Muscle layer of colon (tissue), 2 donors: ENCODE data around the gene FAM20B.

Experiments used
- H3K27ac ChIP-seq: one replicate; pipeline ENCODE4 v1.7.0; 2013; ENCODE audit warnings: low read depth, mild to moderate bottlenecking, low read length, moderate library complexity
- H3K27me3 ChIP-seq, 2 donors: one replicate each; pipeline ENCODE4 v1.7.0; 2013; ENCODE audit warnings: low read length in 2 of 2, mild to moderate bottlenecking in 2 of 2; ENCODE audit not compliant: insufficient read depth in 2 of 2, control insufficient read depth in 1 of 2
- H3K36me3 ChIP-seq: one replicate; pipeline ENCODE4 v1.7.0; 2013; ENCODE audit warnings: mild to moderate bottlenecking, low read length; ENCODE audit not compliant: insufficient read depth
- H3K4me1 ChIP-seq: one replicate; pipeline ENCODE4 v1.7.0; 2013; ENCODE audit warnings: mild to moderate bottlenecking, low read length; ENCODE audit not compliant: insufficient read depth
- H3K4me3 ChIP-seq, 2 donors: one replicate each; pipeline ENCODE4 v1.7.0; 2013; ENCODE audit warnings: low read length in 2 of 2, low read depth in 1 of 2, mild to moderate bottlenecking in 1 of 2, moderate library complexity in 1 of 2
- H3K9ac ChIP-seq: one replicate; pipeline ENCODE4 v1.7.0; 2013; ENCODE audit warnings: low read length
- H3K9me3 ChIP-seq: one replicate; pipeline ENCODE4 v1.7.0; 2013; ENCODE audit warnings: mild to moderate bottlenecking, low read length
- donor health status: abdominal sarcoma.
- donor health status: Adenocarcinoma of cecum.

Gene FAM20B

GRCh38 chr1:179103999-179104398 lies 78.3 kb downstream of the FAM20B start:
- Histone ChIP-seq H3K27me3 (no peaks in the 10 kb centered on the region), H3K27ac (no peak overlapping the region), H3K9me3 (no peaks in the 10 kb centered on the region), H3K9ac (no peak overlapping the region), H3K36me3 (peaks cover 17% of the 10 kb centered on the region), H3K4me3 (no peak overlapping the region), H3K4me1 (no peaks in the 10 kb centered on the region)

DNA sequence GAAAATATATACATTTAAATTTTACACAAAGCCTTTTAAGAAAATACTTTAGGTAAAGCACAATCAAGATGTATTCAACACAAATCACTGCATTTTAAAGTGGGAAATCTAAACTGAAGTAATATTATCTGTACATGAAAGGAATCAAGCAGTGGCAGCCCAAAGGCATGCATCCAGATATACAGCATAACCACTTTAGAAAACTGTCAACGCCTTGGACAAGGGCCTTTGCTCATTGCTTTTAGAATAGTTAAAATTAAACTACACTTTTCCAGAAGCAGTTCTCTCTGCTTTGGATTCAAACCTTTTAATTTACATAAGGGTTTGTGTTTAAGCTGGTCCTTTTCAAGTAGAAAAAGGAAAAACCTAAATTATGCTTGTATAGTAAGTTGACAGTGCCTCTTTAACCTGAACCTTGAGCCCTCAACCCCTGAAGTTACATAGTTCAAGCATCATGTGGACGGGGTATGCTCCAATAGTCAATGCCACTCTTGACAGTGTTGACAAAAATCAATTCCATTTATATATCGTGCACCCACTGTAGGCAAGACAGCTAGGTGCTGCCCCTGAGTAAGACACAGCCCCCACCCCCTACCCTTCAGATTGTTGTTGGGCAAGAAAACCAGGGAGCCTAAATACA lies 79.0 kb downstream of the FAM20B start:
- Histone ChIP-seq H3K27me3 (no peaks in the 10 kb centered on the region), H3K9me3 (no peaks in the 10 kb centered on the region), H3K27ac (no peak overlapping the region), H3K9ac (no peak overlapping the region), H3K4me1 (no peaks in the 10 kb centered on the region), H3K4me3 (no peak overlapping the region), H3K36me3 (peaks cover 18% of the 10 kb centered on the region)

DNA sequence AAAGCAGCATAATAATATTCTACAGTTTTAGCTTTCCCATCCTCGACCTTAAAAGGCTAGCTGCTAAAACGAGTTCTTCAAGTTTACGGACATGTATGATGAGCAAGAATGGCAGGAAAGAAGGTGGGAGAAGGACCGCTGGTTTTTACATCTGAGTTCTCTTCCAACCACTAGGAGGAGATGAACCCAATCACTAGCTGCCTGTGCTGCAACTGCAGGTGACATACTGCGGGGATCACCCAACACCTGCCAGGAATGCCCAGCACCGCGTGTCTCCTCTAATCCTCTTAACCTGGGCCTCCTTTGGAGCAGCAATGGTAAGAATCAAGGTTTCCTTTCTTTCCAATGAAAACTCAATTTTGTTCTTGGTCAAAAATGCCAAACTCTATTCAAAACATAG lies 79.7 kb downstream of the FAM20B start:
- H3K27me3 ChIP-seq, result no peaks in the 10 kb centered on the region
- no peak overlapping the region for H3K27ac ChIP-seq
- no peaks in the 10 kb centered on the region for H3K9me3 ChIP-seq
- no peaks in the 10 kb centered on the region for H3K4me1 ChIP-seq
- H3K4me3 ChIP-seq, result no peak overlapping the region
- H3K9ac ChIP-seq, result no peak overlapping the region
- H3K36me3 ChIP-seq, result peaks cover 24% of the 10 kb centered on the region

DNA sequence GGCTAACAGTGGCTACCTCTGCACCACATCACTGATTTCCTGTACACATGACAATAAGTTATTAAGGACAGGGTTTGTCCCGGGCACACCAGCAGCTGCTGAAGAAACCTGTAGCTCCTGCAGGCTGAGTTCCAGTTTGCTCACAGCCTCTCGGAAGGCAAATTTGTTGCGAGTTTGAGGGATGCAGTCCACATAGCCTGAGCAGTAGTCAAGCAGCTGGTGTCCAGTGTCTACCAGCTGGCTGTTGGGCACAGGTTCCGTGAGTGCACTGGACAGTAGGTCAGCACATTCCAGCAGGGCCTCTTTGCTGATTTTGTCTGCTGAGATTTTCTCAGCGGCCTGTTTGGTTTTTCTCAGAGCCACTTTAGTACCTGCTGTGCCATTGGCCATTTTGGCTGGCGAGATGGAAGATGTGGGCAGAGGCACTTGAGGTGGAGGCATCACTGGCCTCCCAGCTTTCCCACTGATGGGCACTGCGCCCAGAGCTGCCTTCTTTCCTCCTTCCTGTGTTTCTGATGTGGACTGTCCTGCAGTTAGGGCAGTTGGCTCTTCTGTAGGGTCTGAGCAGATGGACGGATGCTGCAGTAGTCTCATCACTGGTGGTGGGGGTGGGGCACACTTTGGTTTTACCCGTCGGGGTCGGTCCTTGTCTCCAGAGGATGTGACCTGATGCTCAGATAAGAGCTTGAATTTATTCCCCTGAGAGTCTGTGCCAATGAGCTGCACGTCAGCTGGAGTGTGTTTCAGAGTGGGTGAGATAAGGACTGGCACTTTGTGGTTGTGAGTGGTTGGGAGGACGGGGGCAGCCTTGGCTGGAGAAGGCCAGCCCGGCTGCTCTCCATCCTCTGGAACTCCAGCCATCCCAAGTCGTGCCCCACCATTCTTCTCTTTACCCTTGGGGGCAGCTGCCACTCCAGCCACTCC lies 82.3 kb downstream of the FAM20B start:
- Histone ChIP-seq H3K4me3 (no peak overlapping the region), H3K36me3 (peaks cover 35% of the 10 kb centered on the region), H3K27ac (no peak overlapping the region), H3K4me1 (no peaks in the 10 kb centered on the region), H3K9me3 (no peaks in the 10 kb centered on the region), H3K27me3 (no peaks in the 10 kb centered on the region), H3K9ac (no peak overlapping the region)

DNA sequence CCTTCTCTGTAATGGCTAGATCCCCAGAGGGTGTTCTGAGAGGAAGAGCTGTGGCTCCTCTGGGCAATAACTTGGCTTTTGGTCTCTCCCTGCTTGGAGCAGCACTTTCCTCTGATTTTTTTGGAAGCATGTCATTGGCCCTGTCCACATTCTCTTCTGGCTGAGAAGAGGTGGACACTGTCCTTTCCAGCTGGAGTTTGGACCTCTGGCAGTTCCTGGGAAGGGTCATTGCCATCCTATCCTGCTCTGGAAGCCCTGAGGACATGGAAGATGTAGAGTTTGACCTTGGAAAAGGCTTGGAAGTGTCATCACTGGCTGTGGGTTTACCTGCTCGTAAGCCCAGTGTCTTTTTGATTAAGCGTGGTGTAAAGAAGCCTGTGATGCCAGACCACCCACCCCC lies 83.0 kb downstream of the FAM20B start:
- Histone ChIP-seq H3K9me3 (no peaks in the 10 kb centered on the region), H3K27ac (no peak overlapping the region), H3K27me3 (no peaks in the 10 kb centered on the region), H3K36me3 (peaks cover 40% of the 10 kb centered on the region), H3K4me3 (no peak overlapping the region), H3K9ac (no peak overlapping the region), H3K4me1 (no peaks in the 10 kb centered on the region)

- Histone ChIP-seq H3K9me3 (no peaks in the 10 kb centered on the region), H3K27me3 (no peaks in the 10 kb centered on the region), H3K4me3 (no peak overlapping the region), H3K36me3 (peaks cover 31% of the 10 kb centered on the region), H3K9ac (no peak overlapping the region), H3K27ac (no peak overlapping the region), H3K4me1 (no peaks in the 10 kb centered on the region)
These were observed 89.5 kb downstream of the FAM20B start for GRCh38 chr1:179115181-179115580.

DNA sequence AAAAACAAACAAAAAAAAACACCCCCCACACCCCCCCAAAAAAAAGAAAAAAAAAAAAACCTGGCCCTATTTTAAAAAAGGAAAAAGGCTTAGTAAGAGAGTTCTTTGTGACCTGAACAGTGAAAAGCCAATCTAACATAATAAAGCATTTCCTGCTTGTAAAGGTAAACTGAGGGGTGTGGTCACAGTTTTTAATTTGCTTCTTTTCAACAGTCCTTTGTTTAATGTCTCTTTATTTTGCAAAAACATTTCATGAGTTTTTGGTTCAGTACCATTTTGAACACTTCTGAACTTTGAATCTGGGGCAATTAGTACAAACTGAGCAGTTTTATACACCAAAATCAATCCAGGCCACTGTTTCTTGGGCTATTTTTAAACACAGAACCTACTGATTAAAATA lies 93.8 kb downstream of the FAM20B start:
- no peak overlapping the region for H3K9ac ChIP-seq
- peaks cover 26% of the 10 kb centered on the region for H3K36me3 ChIP-seq
- no peak overlapping the region for H3K4me3 ChIP-seq
- no peak overlapping the region for H3K27ac ChIP-seq
- H3K4me1 ChIP-seq, result no peaks in the 10 kb centered on the region
- H3K9me3 ChIP-seq, result no peaks in the 10 kb centered on the region
- H3K27me3 ChIP-seq, result no peaks in the 10 kb centered on the region

DNA sequence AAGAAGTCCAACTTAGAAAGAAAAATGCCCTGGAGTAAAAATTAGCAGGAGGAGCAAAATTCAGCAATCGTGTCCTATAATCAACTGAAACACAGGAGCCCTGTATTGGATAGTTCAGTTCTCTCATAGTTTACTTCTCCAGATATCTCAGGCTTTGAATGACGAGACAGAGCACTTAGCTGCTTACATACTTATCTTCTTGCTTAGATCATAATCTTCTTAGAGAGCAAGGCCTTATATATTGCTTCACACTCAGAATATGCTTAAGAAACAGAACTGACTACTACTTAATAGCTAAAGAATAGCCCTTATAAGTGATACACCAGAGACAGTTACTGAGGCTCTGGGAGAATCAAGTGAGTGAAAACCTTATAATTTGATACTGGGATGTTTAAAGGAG lies 95.0 kb downstream of the FAM20B start:
- Histone ChIP-seq H3K4me1 (no peaks in the 10 kb centered on the region), H3K27me3 (no peaks in the 10 kb centered on the region), H3K36me3 (peaks cover 26% of the 10 kb centered on the region), H3K27ac (no peak overlapping the region), H3K9ac (no peak overlapping the region), H3K4me3 (no peak overlapping the region), H3K9me3 (no peaks in the 10 kb centered on the region)

- H3K9me3 ChIP-seq, result no peaks in the 10 kb centered on the region
- H3K4me3 ChIP-seq, result no peak overlapping the region
- H3K36me3 ChIP-seq, result peaks cover 26% of the 10 kb centered on the region
- H3K27me3 ChIP-seq, result no peaks in the 10 kb centered on the region
- no peak overlapping the region for H3K9ac ChIP-seq
- H3K4me1 ChIP-seq, result no peaks in the 10 kb centered on the region
- no peak overlapping the region for H3K27ac ChIP-seq
These were observed 95.7 kb downstream of the FAM20B start for GRCh38 chr1:179121159-179121938.

- Histone ChIP-seq H3K36me3 (peaks cover 12% of the 10 kb centered on the region), H3K9ac (no peak overlapping the region), H3K9me3 (no peaks in the 10 kb centered on the region), H3K4me1 (peaks cover 1% of the 10 kb centered on the region), H3K4me3 (no peak overlapping the region), H3K27ac (no peak overlapping the region), H3K27me3 (no peaks in the 10 kb centered on the region)
These were observed 99.2 kb downstream of the FAM20B start for GRCh38 chr1:179124873-179125272.
